Bone marrow (tissue), 2 donors: Measurements from ENCODE around the gene GALNT16.

Source experiments
- DNase-seq, 2 donors: peaks; one replicate each; lab custom pipeline; 2025; lab: John Stamatoyannopoulos, UW

GALNT16 gene

GRCh38 chr14:69405762-69406161 lies 145.8 kb downstream of the GALNT16 start:
- no peak for DNase-seq
